HepG2 (cell line): Measurements from ENCODE around the gene SNAI3. TPM values are rescaled to one million over a fixed set of nuclear protein-coding genes. Genes with fewer than 3 reads are reported as not detected.

Source experiments
- CCDC6 ChIP-seq: sonication (generic); formaldehyde crosslinking; IDR thresholded peaks from 2 replicates; pipeline ENCODE4 v1.8.1; 2022; ENCODE audit warnings: mild to moderate bottlenecking, missing genetic modification reagents, moderate library complexity
- DPF2 ChIP-seq: sonication (generic); formaldehyde crosslinking; IDR thresholded peaks from 2 replicates; pipeline ENCODE4 v1.4.0; 2020; ENCODE audit warnings: mild to moderate bottlenecking, low read depth, missing genetic modification reagents, borderline replicate concordance
- EEA1 ChIP-seq: sonication (generic); formaldehyde crosslinking; IDR thresholded peaks from 2 replicates; pipeline ENCODE4 v1.5.1; 2020; ENCODE audit warnings: mild to moderate bottlenecking, missing genetic modification reagents, borderline replicate concordance
- HNRNPUL1 ChIP-seq: fragments of 200-400 bp; formaldehyde crosslinking; IDR thresholded peaks from 2 replicates; pipeline ENCODE4 v1.6.1; 2017; ENCODE audit warnings: low read depth, mild to moderate bottlenecking, low read length, moderate library complexity
- IRX3 ChIP-seq: sonication (generic); formaldehyde crosslinking; IDR thresholded peaks from 2 replicates; pipeline ENCODE4 v1.8.1; 2023; ENCODE audit warnings: mild to moderate bottlenecking, low read depth, missing genetic modification reagents, borderline replicate concordance
- MYNN ChIP-seq: sonication (generic); formaldehyde crosslinking; IDR thresholded peaks from 2 replicates; pipeline ENCODE4 v1.4.0; 2020; ENCODE audit warnings: mild to moderate bottlenecking, low read depth, missing genetic modification reagents
- NFYC ChIP-seq: IDR thresholded peaks from 2 replicates; pipeline ENCODE4 v1.6.1; 2016; ENCODE audit warnings: missing genetic modification reagents, missing compliant biosample characterization
- RBM39 ChIP-seq: fragments of 200-400 bp; formaldehyde crosslinking; IDR thresholded peaks from one replicate; pipeline ENCODE4 v1.6.1; 2018; ENCODE audit warnings: antibody characterized with exemption, mild to moderate bottlenecking, low read depth, low read length; ENCODE audit not compliant: poor library complexity, severe bottlenecking
- RNF2 ChIP-seq: fragments of 450-650 bp; conservative IDR thresholded peaks from 2 replicates; pipeline ENCODE4 v1.6.1; 2016; ENCODE audit warnings: low read depth
- SP1 ChIP-seq, 2 experiments: fragments of 450-650 bp in 1 of 2; sonication (generic) in 1 of 2; formaldehyde crosslinking in 1 of 2; IDR thresholded peaks; 2 replicates each; pipeline versions ENCODE4 v1.4.0 to v1.6.1; 2016 to 2020; ENCODE audit warnings: missing genetic modification reagents in 1 of 2
- SRF ChIP-seq: IDR thresholded peaks from 2 replicates; pipeline ENCODE4 v1.6.1; 2011; ENCODE audit warnings: mild to moderate bottlenecking, low read depth, low read length, moderate library complexity
- ZBTB42 ChIP-seq: sonication (generic); formaldehyde crosslinking; IDR thresholded peaks from 2 replicates; pipeline ENCODE4 v1.5.0; 2020; ENCODE audit warnings: mild to moderate bottlenecking, missing genetic modification reagents
- ZNF589 ChIP-seq: sonication (generic); formaldehyde crosslinking; conservative IDR thresholded peaks from 2 replicates; pipeline ENCODE4 v1.8.0; 2022; ENCODE audit warnings: mild to moderate bottlenecking, moderate library complexity, missing genetic modification reagents
- ZNF619 ChIP-seq: sonication (generic); formaldehyde crosslinking; IDR thresholded peaks from 2 replicates; pipeline ENCODE4 v1.4.0; 2020; ENCODE audit warnings: mild to moderate bottlenecking, missing genetic modification reagents
- polyA plus RNA-seq, 8 experiments: library from polyadenylated mRNA; depleted of rRNA in 3 of 8; stranded (reverse) in 7 of 8; unstranded in 1 of 8; fragments of >200 nt; fragmentation: Illumina TruSeq in 4 of 8; extraction: Trizol in 4 of 8; gene quantifications; 2 replicates each; pipeline versions ENCODE4 v1.2.1 to v1.2.3, GENCODE V29; 2011 to 2016; ENCODE audit warnings: low read depth in 4 of 8, missing spikeins in 1 of 8, mixed read lengths in 1 of 8; ENCODE audit not compliant: insufficient read depth in 1 of 8
- total RNA-seq, 5 experiments: library from RNA; depleted of rRNA; stranded (reverse); fragments of >200 nt; fragmentation: Illumina TruSeq; extraction: Trizol; gene quantifications; 2 replicates each; pipeline ENCODE4 v1.2.3, GENCODE V29; 2016; ENCODE audit warnings: low read depth in 1 of 5
- TF ChIP-seq, protein P1 (sequence below): sonication (generic); formaldehyde crosslinking; IDR thresholded peaks from 2 replicates; pipeline ENCODE4 v1.8.0; 2023; ENCODE audit warnings: mild to moderate bottlenecking, missing genetic modification reagents
- TF ChIP-seq, protein P2 (sequence below): sonication (generic); formaldehyde crosslinking; IDR thresholded peaks from 2 replicates; pipeline ENCODE4 v1.4.0; 2020; ENCODE audit warnings: missing genetic modification reagents
- TF ChIP-seq, protein P3 (sequence below): sonication (generic); formaldehyde crosslinking; IDR thresholded peaks from 2 replicates; pipeline ENCODE4 v1.5.1; 2020; ENCODE audit warnings: mild to moderate bottlenecking, missing genetic modification reagents, borderline replicate concordance

The SNAI3 gene
- total and polyA plus RNA-seq, 2 of the 13 experiments (the other 11 are each of a cell fraction or from before 2014, with no cell fraction given): 0.09 to 0.18 TPM

DNA sequence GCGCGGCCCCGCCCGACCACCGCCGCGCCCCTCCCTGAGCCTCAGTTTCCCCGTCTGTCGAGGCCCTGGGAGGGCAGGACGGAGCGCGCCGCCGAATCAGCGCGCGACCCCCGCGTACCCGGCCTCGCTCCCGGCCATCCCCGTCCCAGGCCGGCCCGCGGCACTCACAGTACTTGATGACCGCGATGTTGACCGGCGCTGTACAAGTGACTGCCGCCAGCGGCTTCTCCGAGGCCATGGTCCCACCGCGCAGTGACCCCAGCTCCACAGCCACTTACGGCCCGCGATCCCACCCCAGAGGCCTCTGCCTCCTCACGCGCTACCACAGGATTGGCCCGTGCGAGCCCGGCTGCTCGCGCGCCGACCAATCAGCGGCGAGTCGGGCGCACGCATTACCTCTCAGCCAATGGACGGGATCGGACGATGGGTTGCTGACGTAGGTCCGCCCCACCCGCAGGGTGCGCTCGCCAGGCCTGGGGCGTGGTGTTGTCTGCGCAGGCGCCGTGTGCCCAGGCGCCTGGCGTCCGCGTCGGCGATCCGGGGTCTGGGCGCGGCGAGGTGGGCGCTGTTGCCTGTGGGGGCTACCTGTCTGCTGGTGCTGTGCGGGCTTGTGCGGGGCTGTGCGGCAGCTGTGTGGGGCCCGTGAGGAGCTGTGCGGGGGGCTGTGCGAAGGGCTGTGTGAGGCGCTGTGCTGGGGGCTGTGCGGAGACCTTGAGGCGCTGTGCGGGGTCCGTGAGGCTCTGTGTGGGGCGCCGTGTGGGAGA is 23.3 kb downstream of the SNAI3 start, which contains the start of gene MVD (continued):
- TF ChIP-seq RBM39: peak; percentile 24
- TF ChIP-seq, protein P1, sequence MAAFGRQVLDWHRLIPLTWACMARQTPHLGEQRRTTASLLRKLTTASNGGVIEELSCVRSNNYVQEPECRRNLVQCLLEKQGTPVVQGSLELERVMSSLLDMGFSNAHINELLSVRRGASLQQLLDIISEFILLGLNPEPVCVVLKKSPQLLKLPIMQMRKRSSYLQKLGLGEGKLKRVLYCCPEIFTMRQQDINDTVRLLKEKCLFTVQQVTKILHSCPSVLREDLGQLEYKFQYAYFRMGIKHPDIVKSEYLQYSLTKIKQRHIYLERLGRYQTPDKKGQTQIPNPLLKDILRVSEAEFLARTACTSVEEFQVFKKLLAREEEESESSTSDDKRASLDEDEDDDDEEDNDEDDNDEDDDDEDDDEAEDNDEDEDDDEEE (CRISPR knock-in tag): peak; percentile 76
- peak; percentile 78 for TF ChIP-seq ZBTB42
- no peak for TF ChIP-seq DPF2
- TF ChIP-seq MYNN: no peak
- no peak for TF ChIP-seq SP1 (IDR thresholded peaks at IDR 0.05)
- TF ChIP-seq SP1 (CRISPR knock-in tag; IDR thresholded peaks at IDR 0.05): peak; percentile 99
- peak; percentile 91 for TF ChIP-seq IRX3 (CRISPR knock-in tag)
- peak; percentile 62; the same call in 1 of the 2 replicates for TF ChIP-seq CCDC6 (CRISPR knock-in tag)
- peak; percentile 66 for TF ChIP-seq EEA1 (CRISPR knock-in tag)
- TF ChIP-seq SRF: no peak
- TF ChIP-seq ZNF589: peak; percentile 89
- TF ChIP-seq, protein P2, sequence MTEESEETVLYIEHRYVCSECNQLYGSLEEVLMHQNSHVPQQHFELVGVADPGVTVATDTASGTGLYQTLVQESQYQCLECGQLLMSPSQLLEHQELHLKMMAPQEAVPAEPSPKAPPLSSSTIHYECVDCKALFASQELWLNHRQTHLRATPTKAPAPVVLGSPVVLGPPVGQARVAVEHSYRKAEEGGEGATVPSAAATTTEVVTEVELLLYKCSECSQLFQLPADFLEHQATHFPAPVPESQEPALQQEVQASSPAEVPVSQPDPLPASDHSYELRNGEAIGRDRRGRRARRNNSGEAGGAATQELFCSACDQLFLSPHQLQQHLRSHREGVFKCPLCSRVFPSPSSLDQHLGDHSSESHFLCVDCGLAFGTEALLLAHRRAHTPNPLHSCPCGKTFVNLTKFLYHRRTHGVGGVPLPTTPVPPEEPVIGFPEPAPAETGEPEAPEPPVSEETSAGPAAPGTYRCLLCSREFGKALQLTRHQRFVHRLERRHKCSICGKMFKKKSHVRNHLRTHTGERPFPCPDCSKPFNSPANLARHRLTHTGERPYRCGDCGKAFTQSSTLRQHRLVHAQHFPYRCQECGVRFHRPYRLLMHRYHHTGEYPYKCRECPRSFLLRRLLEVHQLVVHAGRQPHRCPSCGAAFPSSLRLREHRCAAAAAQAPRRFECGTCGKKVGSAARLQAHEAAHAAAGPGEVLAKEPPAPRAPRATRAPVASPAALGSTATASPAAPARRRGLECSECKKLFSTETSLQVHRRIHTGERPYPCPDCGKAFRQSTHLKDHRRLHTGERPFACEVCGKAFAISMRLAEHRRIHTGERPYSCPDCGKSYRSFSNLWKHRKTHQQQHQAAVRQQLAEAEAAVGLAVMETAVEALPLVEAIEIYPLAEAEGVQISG (CRISPR knock-in tag): peak; percentile 91
- TF ChIP-seq RNF2: peak; percentile 76
- TF ChIP-seq, protein P3, sequence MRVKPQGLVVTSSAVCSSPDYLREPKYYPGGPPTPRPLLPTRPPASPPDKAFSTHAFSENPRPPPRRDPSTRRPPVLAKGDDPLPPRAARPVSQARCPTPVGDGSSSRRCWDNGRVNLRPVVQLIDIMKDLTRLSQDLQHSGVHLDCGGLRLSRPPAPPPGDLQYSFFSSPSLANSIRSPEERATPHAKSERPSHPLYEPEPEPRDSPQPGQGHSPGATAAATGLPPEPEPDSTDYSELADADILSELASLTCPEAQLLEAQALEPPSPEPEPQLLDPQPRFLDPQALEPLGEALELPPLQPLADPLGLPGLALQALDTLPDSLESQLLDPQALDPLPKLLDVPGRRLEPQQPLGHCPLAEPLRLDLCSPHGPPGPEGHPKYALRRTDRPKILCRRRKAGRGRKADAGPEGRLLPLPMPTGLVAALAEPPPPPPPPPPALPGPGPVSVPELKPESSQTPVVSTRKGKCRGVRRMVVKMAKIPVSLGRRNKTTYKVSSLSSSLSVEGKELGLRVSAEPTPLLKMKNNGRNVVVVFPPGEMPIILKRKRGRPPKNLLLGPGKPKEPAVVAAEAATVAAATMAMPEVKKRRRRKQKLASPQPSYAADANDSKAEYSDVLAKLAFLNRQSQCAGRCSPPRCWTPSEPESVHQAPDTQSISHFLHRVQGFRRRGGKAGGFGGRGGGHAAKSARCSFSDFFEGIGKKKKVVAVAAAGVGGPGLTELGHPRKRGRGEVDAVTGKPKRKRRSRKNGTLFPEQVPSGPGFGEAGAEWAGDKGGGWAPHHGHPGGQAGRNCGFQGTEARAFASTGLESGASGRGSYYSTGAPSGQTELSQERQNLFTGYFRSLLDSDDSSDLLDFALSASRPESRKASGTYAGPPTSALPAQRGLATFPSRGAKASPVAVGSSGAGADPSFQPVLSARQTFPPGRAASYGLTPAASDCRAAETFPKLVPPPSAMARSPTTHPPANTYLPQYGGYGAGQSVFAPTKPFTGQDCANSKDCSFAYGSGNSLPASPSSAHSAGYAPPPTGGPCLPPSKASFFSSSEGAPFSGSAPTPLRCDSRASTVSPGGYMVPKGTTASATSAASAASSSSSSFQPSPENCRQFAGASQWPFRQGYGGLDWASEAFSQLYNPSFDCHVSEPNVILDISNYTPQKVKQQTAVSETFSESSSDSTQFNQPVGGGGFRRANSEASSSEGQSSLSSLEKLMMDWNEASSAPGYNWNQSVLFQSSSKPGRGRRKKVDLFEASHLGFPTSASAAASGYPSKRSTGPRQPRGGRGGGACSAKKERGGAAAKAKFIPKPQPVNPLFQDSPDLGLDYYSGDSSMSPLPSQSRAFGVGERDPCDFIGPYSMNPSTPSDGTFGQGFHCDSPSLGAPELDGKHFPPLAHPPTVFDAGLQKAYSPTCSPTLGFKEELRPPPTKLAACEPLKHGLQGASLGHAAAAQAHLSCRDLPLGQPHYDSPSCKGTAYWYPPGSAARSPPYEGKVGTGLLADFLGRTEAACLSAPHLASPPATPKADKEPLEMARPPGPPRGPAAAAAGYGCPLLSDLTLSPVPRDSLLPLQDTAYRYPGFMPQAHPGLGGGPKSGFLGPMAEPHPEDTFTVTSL: no peak
- TF ChIP-seq HNRNPUL1: peak; percentile 27; the same call in 1 of the 2 replicates
- peak; percentile 79; the same call in 1 of the 2 replicates for TF ChIP-seq ZNF619
- TF ChIP-seq NFYC (CRISPR knock-in tag): peak; percentile 100
